K562 (cell line): ENCODE data around the gene RAP1A. TPM values are rescaled to one million over a fixed set of nuclear protein-coding genes. Genes with fewer than 3 reads are reported as not detected.
A peak's percentile ranks its signal among the peaks of the same experiment; 100 is the strongest.
"Not testable (repeated sequence)": the region's sequence is repeated elsewhere in the genome, so short reads cannot be mapped to it uniquely, and the experiment has no call there.

Experiments used
- ATAC-seq: fragments of 200-7000 bp; cut with Tn5 transposase; 3 replicates; pipeline ENCODE4 v1.9.1; 2020; ENCODE audit warnings: moderate library complexity
- BruUV-seq: library from RNA; stranded (reverse); fragments of 400-500 nt; replicated peaks from 2 replicates; lab custom pipeline; 2021; lab: Mats Ljungman, UMichigan
- CTCF ChIA-PET: fragments of 300-600 bp; formaldehyde crosslinking; extraction: SDS; loops from one replicate; lab custom pipeline; 2021; ENCODE audit warnings: low intra/inter-chr PET ratio; lab: Yijun Ruan, JAX
- POLR2A ChIA-PET: fragments of 300-600, 350-650 bp; sonication (Branson Sonifier 250); formaldehyde crosslinking; extraction: SDS; loops from one replicate; lab custom pipeline; 2021; ENCODE audit warnings: antibody characterized with exemption, inconsistent platforms; lab: Yijun Ruan, JAX
- DNase-seq, 4 experiments: peaks; one replicate each; pipeline versions ENCODE4 v3.0.0 to v3.0.0-alpha.2; 2011 to 2018; ENCODE audit warnings: low spot score in 3 of 4, mixed read lengths in 3 of 4; ENCODE audit errors: extremely low read depth in 1 of 4
- FAIRE-seq: peaks from 2 replicates; lab custom pipeline; 2011; peaks lifted over from hg19 to GRCh38; lab: Jason Lieb, UNC
- H2AFZ ChIP-seq: 2 replicates; pipeline ENCODE4 v1.6.0; 2011; ENCODE audit warnings: low read depth, low read length, control low read depth, inconsistent platforms
- H3K27ac ChIP-seq: fragments of 200-600 bp; 3 replicates; pipeline ENCODE4 v1.8.0; 2011; ENCODE audit warnings: low read depth, mild to moderate bottlenecking, control low read depth, inconsistent platforms, low read length, moderate library complexity, mixed read lengths; ENCODE audit errors: extremely low read depth
- H3K27me3 ChIP-seq, 2 experiments: fragments of 300-600 bp in 1 of 2; 2 replicates in 1 of 2; 3 replicates in 1 of 2; pipeline versions ENCODE4 v1.6.0 to v1.8.0; 2011; ENCODE audit warnings: inconsistent platforms in 2 of 2, low read length in 2 of 2, mild to moderate bottlenecking in 1 of 2, mixed read lengths in 1 of 2, moderate library complexity in 1 of 2; ENCODE audit not compliant: control insufficient read depth in 2 of 2, insufficient read depth in 2 of 2
- H3K36me3 ChIP-seq: fragments of 300-600 bp; 3 replicates; pipeline ENCODE4 v1.8.0; 2011; ENCODE audit warnings: mild to moderate bottlenecking, low read length, inconsistent platforms; ENCODE audit not compliant: control insufficient read depth, insufficient read depth
- H3K4me1 ChIP-seq, 2 experiments: fragments of 200-600 bp in 1 of 2; replicated peaks in 1 of 2; 2 replicates in 1 of 2; 3 replicates in 1 of 2; pipeline versions ENCODE4 v1.5.1 to v1.8.0; 2011; ENCODE audit warnings: inconsistent platforms in 2 of 2, low read length in 2 of 2, mild to moderate bottlenecking in 1 of 2, mixed read lengths in 1 of 2, moderate library complexity in 1 of 2; ENCODE audit not compliant: control insufficient read depth in 2 of 2, insufficient read depth in 2 of 2
- H3K4me2 ChIP-seq: 2 replicates; pipeline ENCODE4 v1.6.1; 2011; ENCODE audit warnings: low read length, control low read depth, inconsistent platforms, mixed read lengths; ENCODE audit not compliant: insufficient read depth
- H3K4me3 ChIP-seq: fragments of 200-600 bp; sonication (generic), shearing (Covaris generic); 2 replicates; pipeline ENCODE4 v1.5.1; 2016; ENCODE audit warnings: control low read depth, inconsistent platforms
- H3K79me2 ChIP-seq: fragments of 200-600 bp; 3 replicates; pipeline ENCODE4 v1.8.0; 2011; ENCODE audit warnings: low read length, inconsistent platforms; ENCODE audit not compliant: control insufficient read depth, insufficient read depth
- H3K9ac ChIP-seq, 2 experiments: 2 replicates each; pipeline versions ENCODE4 v1.6.0 to v1.6.1; 2011; ENCODE audit warnings: low read depth in 2 of 2, low read length in 2 of 2, control low read depth in 1 of 2, inconsistent platforms in 1 of 2, mild to moderate bottlenecking in 1 of 2, mixed read lengths in 1 of 2; ENCODE audit not compliant: insufficient read depth in 1 of 2
- H3K9me1 ChIP-seq: one replicate; pipeline ENCODE4 v1.6.0; 2011; ENCODE audit warnings: inconsistent platforms, mild to moderate bottlenecking, low read length, moderate library complexity; ENCODE audit not compliant: control insufficient read depth, insufficient read depth
- H3K9me3 ChIP-seq: replicated peaks from 2 replicates; pipeline ENCODE4 v1.5.1; 2011; ENCODE audit warnings: low read depth, low read length, inconsistent platforms; ENCODE audit not compliant: control insufficient read depth, insufficient read depth
- H4K20me1 ChIP-seq: replicated peaks from 2 replicates; pipeline ENCODE4 v1.6.1; 2011; ENCODE audit warnings: low read length, inconsistent platforms, mixed read lengths; ENCODE audit not compliant: control insufficient read depth, insufficient read depth
- ZBTB33 ChIP-seq: sonication (generic); formaldehyde crosslinking; IDR thresholded peaks from 2 replicates; pipeline ENCODE4 v1.8.1; 2023; ENCODE audit warnings: mild to moderate bottlenecking, missing genetic modification reagents
- ZNF146 ChIP-seq: IDR thresholded peaks from one replicate; pipeline ENCODE4 v1.6.1; 2018; ENCODE audit warnings: missing compliant biosample characterization; ENCODE audit not compliant: unreplicated experiment
- whole genome bisulfite sequencing: fragments of 100-300 bp; shearing (Covaris generic); methylation state at CpG from one replicate; pipeline ENCODE4 v1.1.6; 2016; ENCODE audit warnings: low coverage, mixed read lengths; ENCODE audit not compliant: insufficient coverage; ENCODE audit errors: missing lambda C conversion rate; 5-methylcytosine and 5-hydroxymethylcytosine counted together
- in situ Hi-C: fragments of 300-500 bp; cut with MboI; formaldehyde crosslinking; loops from 4 replicates; pipeline ENCODE4 v1.15.0; 2018; ENCODE audit warnings: inconsistent platforms, mixed read lengths
- intact Hi-C: fragments of 100-400 bp; cut with micrococcal nuclease; formaldehyde crosslinking; loops from 2 replicates; pipeline ENCODE4 v1.14.2; 2022
- polyA plus RNA-seq, 8 experiments: library from polyadenylated mRNA; depleted of rRNA in 4 of 8; stranded (reverse) in 5 of 8; unstranded in 3 of 8; fragments of >200 nt; fragmentation: Nextera tagmentation in 2 of 8; fragmentation: Illumina TruSeq in 1 of 8; extraction: Ambion mirVana in 2 of 8; extraction: Trizol in 1 of 8; gene quantifications; 2 replicates each; pipeline versions ENCODE4 v1.2.1 to v1.2.3, GENCODE V29; 2011 to 2014; ENCODE audit warnings: inconsistent platforms in 1 of 8, missing spikeins in 1 of 8
- total RNA-seq, 7 experiments: library from RNA; depleted of rRNA in 6 of 7; stranded (reverse); fragments of >200 nt in 6 of 7; fragmentation: Illumina TruSeq in 2 of 7; extraction: Trizol in 2 of 7; gene quantifications; 2 replicates each; pipeline versions ENCODE4 v1.2.1 to v1.2.3, GENCODE V29; 2011 to 2021; ENCODE audit warnings: low replicate concordance in 1 of 7
- TF ChIP-seq, protein P1 (sequence below), 2 experiments: fragments of 450-650 bp; IDR thresholded peaks; 2 replicates each; pipeline ENCODE4 v1.6.1; 2018; ENCODE audit warnings: mild to moderate bottlenecking in 2 of 2, low read depth in 1 of 2; ENCODE audit not compliant: partially characterized antibody in 2 of 2

The RAP1A gene
- total and polyA plus RNA-seq, 9 of the 15 experiments (the other 6 are each of a cell fraction or from before 2014, with no cell fraction given), result 13.4 to 86.2 (median 32.5) TPM

DNA sequence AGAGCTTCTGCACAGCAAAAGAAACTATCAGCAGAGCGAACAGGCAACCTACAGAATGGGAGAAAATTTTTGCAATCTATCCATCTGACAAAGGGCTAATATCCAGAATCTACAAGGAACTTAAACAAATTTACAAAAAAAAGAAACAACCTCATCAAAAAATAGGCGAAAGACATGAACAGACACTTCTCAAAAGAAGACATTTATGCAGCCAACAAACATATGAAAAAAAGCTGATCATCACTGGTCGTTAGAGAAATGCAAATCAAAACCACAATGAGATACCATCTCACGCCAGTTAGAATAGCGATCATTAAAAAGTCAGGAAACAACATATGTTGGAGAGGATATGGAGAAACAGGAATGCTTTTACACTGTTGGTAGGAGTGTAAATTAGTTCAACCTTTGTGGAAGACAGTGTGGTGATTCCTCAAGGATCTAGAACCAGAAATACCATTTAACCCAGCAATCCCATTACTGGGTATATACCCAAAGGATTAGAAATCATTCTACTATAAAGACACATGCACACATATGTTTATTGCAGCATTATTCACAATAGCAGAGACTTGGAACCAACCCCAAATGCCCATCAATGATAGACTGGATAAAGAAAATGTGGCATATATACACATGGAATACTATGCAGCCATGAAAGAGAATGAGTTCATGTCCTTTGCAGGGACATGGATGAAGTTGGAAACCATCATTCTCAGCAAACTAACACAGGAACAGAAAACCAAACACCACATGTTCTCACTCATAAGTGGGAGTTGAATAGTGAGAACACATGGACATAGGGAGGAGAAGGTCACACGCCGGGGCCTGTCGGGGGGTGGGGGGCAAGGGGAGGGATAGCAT, 65.9 kb downstream of the RAP1A start:
- H3K4me2 ChIP-seq, BruUV-seq, H3K4me3 ChIP-seq, FAIRE-seq, H2AFZ ChIP-seq, intact Hi-C loops, H3K9me1 ChIP-seq, H3K27me3 ChIP-seq, CTCF ChIA-PET, H3K4me1 ChIP-seq, DNase-seq, H4K20me1 ChIP-seq, H3K27ac ChIP-seq, H3K9me3 ChIP-seq, H3K79me2 ChIP-seq, ATAC-seq, POLR2A ChIA-PET, H3K9ac ChIP-seq, H3K36me3 ChIP-seq, in situ Hi-C loops: not testable (repeated sequence)
- peak; percentile 55; the same call in 1 of the 2 replicates for TF ChIP-seq ZBTB33
- TF ChIP-seq ZNF146, result peak; percentile 73
- TF ChIP-seq, protein P1, sequence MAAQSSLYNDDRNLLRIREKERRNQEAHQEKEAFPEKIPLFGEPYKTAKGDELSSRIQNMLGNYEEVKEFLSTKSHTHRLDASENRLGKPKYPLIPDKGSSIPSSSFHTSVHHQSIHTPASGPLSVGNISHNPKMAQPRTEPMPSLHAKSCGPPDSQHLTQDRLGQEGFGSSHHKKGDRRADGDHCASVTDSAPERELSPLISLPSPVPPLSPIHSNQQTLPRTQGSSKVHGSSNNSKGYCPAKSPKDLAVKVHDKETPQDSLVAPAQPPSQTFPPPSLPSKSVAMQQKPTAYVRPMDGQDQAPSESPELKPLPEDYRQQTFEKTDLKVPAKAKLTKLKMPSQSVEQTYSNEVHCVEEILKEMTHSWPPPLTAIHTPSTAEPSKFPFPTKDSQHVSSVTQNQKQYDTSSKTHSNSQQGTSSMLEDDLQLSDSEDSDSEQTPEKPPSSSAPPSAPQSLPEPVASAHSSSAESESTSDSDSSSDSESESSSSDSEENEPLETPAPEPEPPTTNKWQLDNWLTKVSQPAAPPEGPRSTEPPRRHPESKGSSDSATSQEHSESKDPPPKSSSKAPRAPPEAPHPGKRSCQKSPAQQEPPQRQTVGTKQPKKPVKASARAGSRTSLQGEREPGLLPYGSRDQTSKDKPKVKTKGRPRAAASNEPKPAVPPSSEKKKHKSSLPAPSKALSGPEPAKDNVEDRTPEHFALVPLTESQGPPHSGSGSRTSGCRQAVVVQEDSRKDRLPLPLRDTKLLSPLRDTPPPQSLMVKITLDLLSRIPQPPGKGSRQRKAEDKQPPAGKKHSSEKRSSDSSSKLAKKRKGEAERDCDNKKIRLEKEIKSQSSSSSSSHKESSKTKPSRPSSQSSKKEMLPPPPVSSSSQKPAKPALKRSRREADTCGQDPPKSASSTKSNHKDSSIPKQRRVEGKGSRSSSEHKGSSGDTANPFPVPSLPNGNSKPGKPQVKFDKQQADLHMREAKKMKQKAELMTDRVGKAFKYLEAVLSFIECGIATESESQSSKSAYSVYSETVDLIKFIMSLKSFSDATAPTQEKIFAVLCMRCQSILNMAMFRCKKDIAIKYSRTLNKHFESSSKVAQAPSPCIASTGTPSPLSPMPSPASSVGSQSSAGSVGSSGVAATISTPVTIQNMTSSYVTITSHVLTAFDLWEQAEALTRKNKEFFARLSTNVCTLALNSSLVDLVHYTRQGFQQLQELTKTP (IDR thresholded peaks at IDR 0.05; ENCODE audit: low read depth in 1 of 2, partially characterized antibody in 2 of 2), result peak in 1 of 2 experiments; percentile 98
- 84% methylated on average over 6 of the region's 8 CpGs for WGBS
